HG03175 (cell line): Measurements from ENCODE around the gene TEX55.
"Not testable (repeated sequence)": the region's sequence is repeated elsewhere in the genome, so short reads cannot be mapped to it uniquely, and the experiment has no call there.

Experiments
- ATAC-seq: cut with Tn5 transposase; IDR thresholded peaks from one replicate; pipeline ENCODE4 v1.9.1; 2021; ENCODE audit warnings: mild to moderate bottlenecking, moderate library complexity; ENCODE audit not compliant: unreplicated experiment

The TEX55 gene

GRCh38 chr3:119145500-119146167, at the start of gene TEX55:
Gene TEX55 (plus strand): TSS chr3:119146165. CDS start chr3:119146190, 25 bp downstream.
- peak; percentile 56 for ATAC-seq

- no peak for ATAC-seq
Measured at GRCh38 chr3:119098003-119098402, 48.0 kb upstream of the TEX55 start.

- ATAC-seq, result no peak
Measured at GRCh38 chr3:119098619-119099222, 47.2 kb upstream of the TEX55 start.

GRCh38 chr3:119099785-119100184, 46.2 kb upstream of the TEX55 start:
- ATAC-seq, result no peak

- no peak for ATAC-seq
Measured at GRCh38 chr3:119104031-119104430, 41.9 kb upstream of the TEX55 start.

- not testable (repeated sequence) for ATAC-seq
Measured at GRCh38 chr3:119118330-119118729, 27.6 kb upstream of the TEX55 start.

- ATAC-seq, result no peak
Measured at GRCh38 chr3:119120480-119120879, 25.5 kb upstream of the TEX55 start.

- no peak for ATAC-seq
Measured at GRCh38 chr3:119122350-119122749, 23.6 kb upstream of the TEX55 start.

- no peak for ATAC-seq
Measured at GRCh38 chr3:119125342-119125741, 20.6 kb upstream of the TEX55 start.

- ATAC-seq, result no peak
Measured at GRCh38 chr3:119125742-119126504, 20.0 kb upstream of the TEX55 start.

GRCh38 chr3:119130291-119130690, 15.7 kb upstream of the TEX55 start:
- ATAC-seq, result not testable (repeated sequence)

- not testable (repeated sequence) for ATAC-seq
Measured at GRCh38 chr3:119132291-119132690, 13.7 kb upstream of the TEX55 start.

GRCh38 chr3:119139360-119139759, 6.6 kb upstream of the TEX55 start:
- ATAC-seq, result not testable (repeated sequence)

GRCh38 chr3:119140466-119140865, 5.5 kb upstream of the TEX55 start:
- no peak for ATAC-seq

- ATAC-seq, result peak; percentile 10
Measured at GRCh38 chr3:119145128-119145499, 851 bp upstream of the TEX55 start.

GRCh38 chr3:119146578-119147375, 812 bp downstream of the TEX55 start:
- ATAC-seq, result no peak

- no peak for ATAC-seq
Measured at GRCh38 chr3:119147494-119147893, 1.5 kb downstream of the TEX55 start.

GRCh38 chr3:119148493-119149180, 2.7 kb downstream of the TEX55 start:
- no peak for ATAC-seq

GRCh38 chr3:119149484-119149883, 3.5 kb downstream of the TEX55 start:
- no peak for ATAC-seq

- no peak for ATAC-seq
Measured at GRCh38 chr3:119156868-119157267, 10.9 kb downstream of the TEX55 start.

GRCh38 chr3:119157971-119158370, 12.0 kb downstream of the TEX55 start:
- ATAC-seq, result no peak
